Endodermal cell (in vitro differentiated cells): ENCODE results near the gene RGS6. TPM values are rescaled to one million over a fixed set of nuclear protein-coding genes. Genes with fewer than 3 reads are reported as not detected.

Experiments
- DNase-seq: peaks from one replicate; pipeline ENCODE4 v3.0.0-alpha.2; 2017
- H3K27ac ChIP-seq: 2 replicates; pipeline ENCODE4 v1.5.1; 2013; ENCODE audit warnings: mild to moderate bottlenecking, low read depth, low read length, moderate library complexity
- H3K27me3 ChIP-seq: 2 replicates; pipeline ENCODE4 v1.6.1; 2013; ENCODE audit warnings: mild to moderate bottlenecking, low read length, moderate library complexity; ENCODE audit not compliant: insufficient read depth, control insufficient read depth, poor library complexity, severe bottlenecking
- H3K36me3 ChIP-seq: 2 replicates; pipeline ENCODE4 v1.7.0; 2013; ENCODE audit warnings: mild to moderate bottlenecking, low read length, moderate library complexity; ENCODE audit not compliant: control insufficient read depth, insufficient read depth
- H3K4me1 ChIP-seq: one replicate; pipeline ENCODE4 v1.7.0; 2013; ENCODE audit warnings: low read length; ENCODE audit not compliant: control insufficient read depth, insufficient read depth
- H3K4me3 ChIP-seq: 2 replicates; pipeline ENCODE4 v1.5.1; 2013; ENCODE audit warnings: mild to moderate bottlenecking, low read length, moderate library complexity
- H3K9ac ChIP-seq: 2 replicates; pipeline ENCODE4 v1.6.1; 2013; ENCODE audit warnings: mild to moderate bottlenecking, low read length, moderate library complexity; ENCODE audit not compliant: poor library complexity, severe bottlenecking; ENCODE audit errors: extremely low read depth
- H3K9me3 ChIP-seq: 2 replicates; pipeline ENCODE4 v1.6.1; 2013; ENCODE audit warnings: mild to moderate bottlenecking, low read length, moderate library complexity; ENCODE audit not compliant: control insufficient read depth
- H3K27ac Mint-ChIP-seq: 2 replicates; pipeline ENCODE4 v1.8.0; 2020; ENCODE audit warnings: mixed read lengths
- H3K27me3 Mint-ChIP-seq: 2 replicates; pipeline ENCODE4 v1.8.0; 2021; ENCODE audit warnings: mild to moderate bottlenecking, mixed read lengths; ENCODE audit not compliant: insufficient read depth
- H3K36me3 Mint-ChIP-seq: 2 replicates; pipeline ENCODE4 v1.8.0; 2020; ENCODE audit warnings: low read depth, mixed read lengths
- H3K4me1 Mint-ChIP-seq: 2 replicates; pipeline ENCODE4 v1.8.0; 2020; ENCODE audit warnings: mixed read lengths
- H3K4me3 Mint-ChIP-seq: 2 replicates; pipeline ENCODE4 v1.8.0; 2020; ENCODE audit warnings: mild to moderate bottlenecking, moderate library complexity, mixed read lengths
- H3K9me3 Mint-ChIP-seq: 2 replicates; pipeline ENCODE4 v1.8.0; 2020; ENCODE audit warnings: mild to moderate bottlenecking, mixed read lengths
- WGBS, 2 experiments: methylation state at CpG; one replicate each; pipeline versions ENCODE4 v1.1.5 to v1.1.7; 2013; ENCODE audit warnings: missing lambda C conversion rate in 2 of 2, mixed read lengths in 1 of 2; ENCODE audit not compliant: insufficient coverage in 1 of 2, insufficient read length in 1 of 2; 5-methylcytosine and 5-hydroxymethylcytosine counted together
- total RNA-seq, 2 donors: library from RNA; stranded (reverse); fragmentation: NEBNext Ultra II Directional in 1 of 2; extraction: Animal tissue kit (Norgen Biotek cat#: 25700) in 1 of 2; gene quantifications; 2 replicates in 1 of 2; 3 replicates in 1 of 2; pipeline ENCODE4 v1.2.1, GENCODE V29; 2021
- TF ChIP-seq, protein P1 (sequence below): fragments of 200-600 bp; sonication (generic); conservative IDR thresholded peaks from 2 replicates; pipeline ENCODE4 v1.5.0; 2021; ENCODE audit warnings: antibody characterized with exemption, mild to moderate bottlenecking

The RGS6 gene
- total RNA-seq, 2 donors from 2014 or later, result 10.1 to 16.3 TPM

DNA sequence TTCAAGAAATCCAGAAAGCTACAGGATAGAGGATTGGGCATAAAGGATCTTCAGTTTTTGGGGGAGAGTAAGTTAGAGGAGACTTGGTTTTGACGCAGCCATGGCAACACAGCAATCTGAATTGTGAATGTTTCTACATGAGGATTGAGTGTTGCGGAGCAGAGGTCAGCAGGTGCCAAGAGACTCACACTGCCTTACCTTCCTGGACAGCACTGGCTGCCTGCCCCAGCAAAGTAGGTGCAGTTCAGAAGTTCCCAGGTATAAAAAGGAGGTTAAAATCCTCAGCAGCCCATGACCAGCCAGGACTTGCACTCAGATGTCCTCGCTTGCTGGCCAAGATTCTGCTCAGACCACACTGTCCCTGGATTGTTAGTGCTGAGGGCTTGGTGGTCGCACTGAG is 590.6 kb downstream of the RGS6 start:
- no peaks in the 10 kb centered on the region for H3K27me3 Mint-ChIP-seq
- no peak overlapping the region for H3K4me3 ChIP-seq
- TF ChIP-seq, protein P1, sequence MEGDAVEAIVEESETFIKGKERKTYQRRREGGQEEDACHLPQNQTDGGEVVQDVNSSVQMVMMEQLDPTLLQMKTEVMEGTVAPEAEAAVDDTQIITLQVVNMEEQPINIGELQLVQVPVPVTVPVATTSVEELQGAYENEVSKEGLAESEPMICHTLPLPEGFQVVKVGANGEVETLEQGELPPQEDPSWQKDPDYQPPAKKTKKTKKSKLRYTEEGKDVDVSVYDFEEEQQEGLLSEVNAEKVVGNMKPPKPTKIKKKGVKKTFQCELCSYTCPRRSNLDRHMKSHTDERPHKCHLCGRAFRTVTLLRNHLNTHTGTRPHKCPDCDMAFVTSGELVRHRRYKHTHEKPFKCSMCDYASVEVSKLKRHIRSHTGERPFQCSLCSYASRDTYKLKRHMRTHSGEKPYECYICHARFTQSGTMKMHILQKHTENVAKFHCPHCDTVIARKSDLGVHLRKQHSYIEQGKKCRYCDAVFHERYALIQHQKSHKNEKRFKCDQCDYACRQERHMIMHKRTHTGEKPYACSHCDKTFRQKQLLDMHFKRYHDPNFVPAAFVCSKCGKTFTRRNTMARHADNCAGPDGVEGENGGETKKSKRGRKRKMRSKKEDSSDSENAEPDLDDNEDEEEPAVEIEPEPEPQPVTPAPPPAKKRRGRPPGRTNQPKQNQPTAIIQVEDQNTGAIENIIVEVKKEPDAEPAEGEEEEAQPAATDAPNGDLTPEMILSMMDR, result no peak
- no peak overlapping the region for H3K27ac ChIP-seq
- no peaks in the 10 kb centered on the region for H3K9me3 Mint-ChIP-seq
- DNase-seq, result no peak
- peaks cover 4% of the 10 kb centered on the region for H3K36me3 ChIP-seq
- WGBS, 2 experiments, result 96 to 97% methylated on average over 4 of the region's 4 CpGs
- peaks cover 13% of the 10 kb centered on the region for H3K36me3 Mint-ChIP-seq
- H3K9ac ChIP-seq, result no peak overlapping the region
- H3K4me1 Mint-ChIP-seq, result no peaks in the 10 kb centered on the region
- H3K4me3 Mint-ChIP-seq, result no peak overlapping the region
- no peaks in the 10 kb centered on the region for H3K27me3 ChIP-seq
- no peak overlapping the region for H3K27ac Mint-ChIP-seq
- H3K4me1 ChIP-seq, result no peaks in the 10 kb centered on the region
- H3K9me3 ChIP-seq, result peaks cover 22% of the 10 kb centered on the region

DNA sequence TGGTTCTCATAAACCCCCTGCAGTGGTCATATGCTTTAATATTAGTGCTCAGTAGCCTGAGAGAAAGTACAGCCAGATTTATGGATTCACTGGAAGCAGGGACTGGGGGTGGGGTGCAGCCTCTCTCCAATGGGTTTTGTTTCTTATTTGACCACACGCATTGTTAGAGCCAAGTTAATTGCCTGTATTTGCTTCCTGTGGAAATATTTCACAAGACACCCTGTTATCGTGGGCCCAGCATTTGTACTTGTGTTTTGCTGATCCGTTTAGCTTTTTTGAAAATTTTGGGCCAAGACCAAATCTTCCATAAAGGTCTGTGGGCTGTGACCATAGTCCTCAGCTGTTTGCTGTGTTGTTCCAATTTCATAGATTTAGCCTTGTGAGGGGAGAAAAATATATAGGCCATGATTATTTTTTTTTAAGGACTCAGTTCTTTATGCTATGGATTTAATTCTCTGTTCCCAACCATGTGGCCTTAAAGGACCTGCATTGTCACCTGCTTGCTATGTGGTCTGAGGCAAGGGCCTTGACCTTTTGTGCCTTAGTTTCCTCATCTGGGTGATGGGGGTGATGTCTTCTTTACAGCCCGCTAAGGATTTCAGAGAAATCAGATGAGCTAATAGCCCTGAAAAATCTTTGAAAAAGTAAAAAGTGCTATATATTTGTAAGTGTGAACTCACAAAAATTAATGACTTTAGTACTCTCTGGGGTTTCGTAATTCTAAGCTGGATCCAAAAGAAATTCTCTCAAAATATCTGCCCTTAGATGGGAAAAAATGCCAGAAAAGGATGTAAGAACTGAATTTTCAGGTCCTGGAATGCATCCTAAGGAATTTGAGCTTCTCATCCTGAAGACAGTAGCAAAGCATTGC is 591.4 kb downstream of the RGS6 start:
- H3K9me3 ChIP-seq, result peaks cover 22% of the 10 kb centered on the region
- H3K9me3 Mint-ChIP-seq, result no peaks in the 10 kb centered on the region

DNA sequence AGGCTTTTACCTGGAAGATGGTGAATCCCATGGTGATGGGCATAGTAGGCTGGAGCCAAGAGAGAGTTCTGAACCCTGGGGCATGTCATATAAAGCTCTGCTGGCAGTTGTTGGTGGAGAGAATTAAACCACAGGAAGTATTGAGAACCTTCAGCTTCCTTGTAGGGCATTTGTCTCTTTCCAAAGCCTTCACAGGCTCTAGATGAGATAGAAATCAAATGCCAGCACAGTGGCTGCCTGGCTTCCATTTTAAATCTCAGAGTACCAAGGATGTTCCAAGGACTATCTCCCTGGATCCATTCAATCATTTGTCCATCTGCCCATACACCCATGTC is 592.0 kb downstream of the RGS6 start:
- H3K27ac Mint-ChIP-seq, result no peak overlapping the region
- Histone ChIP-seq H3K27me3 (no peaks in the 10 kb centered on the region), H3K9ac (no peak overlapping the region), H3K4me3 (no peak overlapping the region), H3K27ac (no peak overlapping the region), H3K36me3 (peaks cover 4% of the 10 kb centered on the region), H3K9me3 (peaks cover 21% of the 10 kb centered on the region), H3K4me1 (no peaks in the 10 kb centered on the region)
- H3K27me3 Mint-ChIP-seq, result peaks cover 1% of the 10 kb centered on the region
- TF ChIP-seq, protein P1, result no peak
- H3K4me3 Mint-ChIP-seq, result no peak overlapping the region
- peaks cover 13% of the 10 kb centered on the region for H3K36me3 Mint-ChIP-seq
- no peaks in the 10 kb centered on the region for H3K9me3 Mint-ChIP-seq
- H3K4me1 Mint-ChIP-seq, result no peaks in the 10 kb centered on the region
- no peak for DNase-seq

More for the DNA sequence above, 591.4 kb downstream of the RGS6 start:
- H3K27ac ChIP-seq, result no peak overlapping the region
- Mint-ChIP-seq H3K4me1 (no peaks in the 10 kb centered on the region), H3K27ac (no peak overlapping the region), H3K27me3 (no peaks in the 10 kb centered on the region), H3K36me3 (peaks cover 13% of the 10 kb centered on the region), H3K4me3 (no peak overlapping the region)
- WGBS, 2 experiments, result 90 to 94% methylated on average over 5 of the region's 5 CpGs
- H3K4me3 ChIP-seq, result no peak overlapping the region
- no peak overlapping the region for H3K9ac ChIP-seq
- no peaks in the 10 kb centered on the region for H3K27me3 ChIP-seq
- H3K4me1 ChIP-seq, result no peaks in the 10 kb centered on the region
- DNase-seq, result no peak
- TF ChIP-seq, protein P1, result no peak
- H3K36me3 ChIP-seq, result peaks cover 4% of the 10 kb centered on the region
